NCI-H1417 (cell line): ENCODE measurements around the gene TXNDC2.

Experiments used
- DNase-seq, 3 experiments: peaks; one replicate each; lab custom pipeline; 2025; lab: John Stamatoyannopoulos, UW

Gene TXNDC2

GRCh38 chr18:9913526-9914333 lies 28.0 kb downstream of the TXNDC2 start, which contains the start of gene VAPA:
TSS of gene VAPA (plus strand) at chr18:9914016. CDS start at chr18:9914257, 241 bp downstream.
- DNase-seq: peak; percentile 96 to 100 (median 99)

- DNase-seq: peak in 1 of 3 experiments; percentile 89
Observed at GRCh38 chr18:9914334-9914583, 28.5 kb downstream of the TXNDC2 start.

- peak; percentile 39 to 82 (median 82) for DNase-seq
Observed at GRCh38 chr18:9914584-9915290, 29.0 kb downstream of the TXNDC2 start.

- no peak for DNase-seq
Observed at GRCh38 chr18:9915291-9916076, 29.7 kb downstream of the TXNDC2 start.

- peak in 1 of 3 experiments; percentile 25 for DNase-seq
Observed at GRCh38 chr18:9916077-9916639, 30.4 kb downstream of the TXNDC2 start.

- DNase-seq: no peak
Observed at GRCh38 chr18:9916808-9917207, 31.0 kb downstream of the TXNDC2 start.

- no peak for DNase-seq
Observed at GRCh38 chr18:9918016-9918680, 32.4 kb downstream of the TXNDC2 start.

- no peak for DNase-seq
Observed at GRCh38 chr18:9919564-9920232, 33.9 kb downstream of the TXNDC2 start.

- DNase-seq: no peak
Observed at GRCh38 chr18:9922592-9923311, 37.0 kb downstream of the TXNDC2 start.

- DNase-seq: no peak
Observed at GRCh38 chr18:9924371-9924943, 38.7 kb downstream of the TXNDC2 start.

- DNase-seq: no peak
Observed at GRCh38 chr18:9925369-9925768, 39.6 kb downstream of the TXNDC2 start.

- no peak for DNase-seq
Observed at GRCh38 chr18:9925795-9926194, 40.0 kb downstream of the TXNDC2 start.

- no peak for DNase-seq
Observed at GRCh38 chr18:9926223-9926894, 40.6 kb downstream of the TXNDC2 start.

- DNase-seq: no peak
Observed at GRCh38 chr18:9926977-9927376, 41.2 kb downstream of the TXNDC2 start.

GRCh38 chr18:9927392-9928063 lies 41.8 kb downstream of the TXNDC2 start:
- DNase-seq: no peak

GRCh38 chr18:9928646-9929259 lies 43.0 kb downstream of the TXNDC2 start:
- DNase-seq: no peak

- DNase-seq: no peak
Observed at GRCh38 chr18:9930299-9930884, 44.6 kb downstream of the TXNDC2 start.

- DNase-seq: no peak
Observed at GRCh38 chr18:9931146-9931545, 45.4 kb downstream of the TXNDC2 start.
